Smooth muscle cell of the umbilical artery (primary cell): ENCODE measurements around the gene ZNF609. TPM values are rescaled to one million over a fixed set of nuclear protein-coding genes. Genes with fewer than 3 reads are reported as not detected.

ENCODE experiments used
- total RNA-seq: library from RNA; depleted of rRNA; stranded (reverse); fragments of >200 nt; gene quantifications from 2 replicates; pipeline ENCODE4 v1.2.3, GENCODE V29; 2014

Gene ZNF609
- total RNA-seq, result 16.3 and 41.2 TPM in 2 replicates

GRCh38 chr15:64460206-64460723, at the start of gene ZNF609:
TSS of gene ZNF609 (plus strand) at chr15:64460578. CDS start at chr15:64499420, 38,842 bp downstream.

Other genes with a start within 250 kb of the ZNF609 start
- 24.9 and 41.6 TPM in 2 replicates for gene CSNK1G1, start 104.4 kb upstream of the ZNF609 start, total RNA-seq
- 3.6 and 12.8 TPM in 2 replicates for gene PCLAF, start 79.1 kb upstream of the ZNF609 start, total RNA-seq
- 11.0 and 14.6 TPM in 2 replicates for gene TRIP4, start 72.7 kb upstream of the ZNF609 start, total RNA-seq